Pancreas (tissue), 10 donors: ENCODE measurements around the gene PRR12. TPM values are rescaled to one million over a fixed set of nuclear protein-coding genes. Genes with fewer than 3 reads are reported as not detected.
A peak's percentile ranks its signal among the peaks of the same experiment; 100 is the strongest.

Experiments used
- ATAC-seq, 4 donors: fragments of 200-7000 bp; cut with Tn5 transposase; one replicate each; pipeline versions ENCODE4 v1.8.0 to v1.9.1; 2020; ENCODE audit warnings: mild to moderate bottlenecking in 4 of 4, moderate library complexity in 4 of 4
- DNase-seq, 6 donors: peaks; one replicate each; pipeline ENCODE4 v3.0.0-alpha.2; 2020
- FAIRE-seq: peaks from 2 replicates; lab custom pipeline; 2012; peaks lifted over from hg19 to GRCh38; lab: Jason Lieb, UNC
- H3K27ac ChIP-seq, 4 donors: fragments of 200-600 bp; sonication (generic); 1 replicate in 3 of 4; 2 replicates in 1 of 4; pipeline versions ENCODE4 v1.5.0 to v1.8.0; 2020
- H3K27me3 ChIP-seq, 4 donors: fragments of 200-600 bp; one replicate each; pipeline ENCODE4 v1.8.0; 2021
- H3K36me3 ChIP-seq, 3 donors: fragments of 200-600 bp; sonication (generic) in 1 of 3; one replicate each; pipeline versions ENCODE4 v1.5.0 to v1.8.0; 2020 to 2021
- H3K4me1 ChIP-seq, 3 donors: fragments of 200-600 bp; one replicate each; pipeline ENCODE4 v1.8.0; 2021
- H3K4me3 ChIP-seq, 4 donors: fragments of 200-600 bp; sonication (generic) in 2 of 4; one replicate each; pipeline versions ENCODE4 v1.5.0 to v1.8.0; 2020 to 2021
- H3K9me3 ChIP-seq, 4 donors: fragments of 200-600 bp; one replicate each; pipeline ENCODE4 v1.8.0; 2021
- CTCF ChIP-seq, 4 donors: fragments of 200-600 bp; sonication (generic) in 3 of 4; IDR thresholded peaks; one replicate each; pipeline versions ENCODE4 v1.5.0 to v1.8.0; 2021; ENCODE audit warnings: antibody characterized with exemption in 4 of 4
- WGBS, 2 donors: extraction: QIAGEN DNeasy Blood & Tissue Kit; methylation state at CpG; one replicate each; pipeline ENCODE4 v1.1.7; 2013; 5-methylcytosine and 5-hydroxymethylcytosine counted together
- intact Hi-C, 3 donors: fragments of 100-400 bp; cut with DNase I; formaldehyde crosslinking; loops; one replicate each; pipeline versions ENCODE4 v1.11.1 to v1.14.2; 2022
- polyA plus RNA-seq, 2 donors: library from polyadenylated mRNA; stranded (reverse); fragments of 200-250 nt; gene quantifications; one replicate each; pipeline ENCODE4 v1.2.3, GENCODE V29; 2013
- total RNA-seq, 6 donors: library from RNA; stranded (reverse); fragmentation: NEBNext Ultra II Directional in 4 of 6; extraction: Animal tissue kit (Norgen Biotek cat#: 25700) in 4 of 6; gene quantifications; one replicate each; pipeline versions ENCODE4 v1.2.1 to v1.2.4, GENCODE V29; 2021 to 2023
- donor health status: healthy with polysubstance abuse.
- donor health status: DM: no; HTN: no; CAD: no; lungs with moderate emphysema.
- donor health status: DM: no; HTN: no; CAD: no.
- donor health status: control.
- donor health status: control.
- donor health status: Bipolar disorder and iron deficiency.
- donor health status: DM: yes; HTN: yes; CAD: no.
- donor health status: DM: no; HTN: no; CAD: no.
- donor health status: DM: no; HTN: no; CAD: no.
- donor health status: DM: yes; HTN: yes; CAD: no.

Gene PRR12
- total and polyA plus RNA-seq, 8 donors: 8.3 to 18.9 (median 11.1) TPM

GRCh38 chr19:49592486-49593232, 1.7 kb downstream of the PRR12 start:
- intact Hi-C loops: no loop called here

GRCh38 chr19:49593233-49594113, 2.5 kb downstream of the PRR12 start:
- Histone ChIP-seq H3K27ac (peak overlapping the region in 2 of 4 donors; percentile 56 to 92), H3K4me1 (no peaks in the 10 kb centered on the region), H3K36me3 (peaks cover 3 to 10% (median 6%) of the 10 kb centered on the region in 3 donors), H3K9me3 (no peaks in the 10 kb centered on the region), H3K4me3 (peak overlapping the region in 3 of 4 donors; percentile 67 to 86 (median 78)), H3K27me3 (no peaks in the 10 kb centered on the region)
- DNase-seq (peak; percentile 92 to 96 (median 92)), FAIRE-seq (no peak), ATAC-seq (peak; percentile 55 to 72 (median 68))
- 7 to 11% methylated on average over 26 to 27 of the region's 27 CpGs for WGBS, 2 donors
- no peak for TF ChIP-seq CTCF (IDR thresholded peaks at IDR 0.05)
- intact Hi-C loops: no loop called here

More at GRCh38 chr19:49592486-49593232, 1.7 kb downstream of the PRR12 start:
- H3K36me3 ChIP-seq: peaks cover 3 to 10% (median 6%) of the 10 kb centered on the region in 3 donors
- peak overlapping the region in 2 of 4 donors; percentile 56 to 92 for H3K27ac ChIP-seq
- TF ChIP-seq CTCF (IDR thresholded peaks at IDR 0.05): no peak
- FAIRE-seq (no peak), DNase-seq (peak in 3 of 6 donors; percentile 44 to 47 (median 44)), ATAC-seq (no peak)
- no peaks in the 10 kb centered on the region for H3K27me3 ChIP-seq
- H3K4me1 ChIP-seq: no peaks in the 10 kb centered on the region
- peak overlapping the region; percentile 67 to 86 (median 72) for H3K4me3 ChIP-seq
- WGBS, 2 donors: 2 to 5% methylated on average over 27 to 28 of the region's 28 CpGs
- no peaks in the 10 kb centered on the region for H3K9me3 ChIP-seq

- no peaks in the 10 kb centered on the region for H3K27me3 ChIP-seq
- peaks cover 3 to 12% (median 10%) of the 10 kb centered on the region in 3 donors for H3K36me3 ChIP-seq
- no peak for TF ChIP-seq CTCF (IDR thresholded peaks at IDR 0.05)
- FAIRE-seq: no peak
- no peak overlapping the region for H3K4me3 ChIP-seq
- H3K27ac ChIP-seq: no peak overlapping the region
- no peaks in the 10 kb centered on the region for H3K4me1 ChIP-seq
- WGBS, 2 donors: 87 to 91% methylated on average over 35 of the region's 35 CpGs
- DNase-seq: peak in 3 of 6 donors; percentile 28 to 78 (median 47)
- intact Hi-C loops: no loop called here
- no peak for ATAC-seq
- no peaks in the 10 kb centered on the region for H3K9me3 ChIP-seq
Observed at GRCh38 chr19:49594157-49594992, 3.4 kb downstream of the PRR12 start.

GRCh38 chr19:49594993-49595818, 4.2 kb downstream of the PRR12 start:
- Histone ChIP-seq H3K9me3 (no peaks in the 10 kb centered on the region), H3K4me3 (no peak overlapping the region), H3K4me1 (no peaks in the 10 kb centered on the region), H3K36me3 (peaks cover 3 to 18% (median 15%) of the 10 kb centered on the region in 3 donors), H3K27ac (no peak overlapping the region), H3K27me3 (no peaks in the 10 kb centered on the region)
- no peak for TF ChIP-seq CTCF (IDR thresholded peaks at IDR 0.05)
- 92 to 93% methylated on average over 31 to 35 of the region's 35 CpGs for whole genome bisulfite sequencing, 2 donors
- intact Hi-C loops: no loop called here
- DNase-seq (peak in 2 of 6 donors; percentile 50 to 83), ATAC-seq (no peak), FAIRE-seq (no peak)
